ENCODE results near the gene GLS.
A peak's percentile ranks its signal among the peaks of the same experiment; 100 is the strongest.
"Not testable (repeated sequence)": the region's sequence is repeated elsewhere in the genome, so short reads cannot be mapped to it uniquely, and the experiment has no call there.

The GLS gene

DNA sequence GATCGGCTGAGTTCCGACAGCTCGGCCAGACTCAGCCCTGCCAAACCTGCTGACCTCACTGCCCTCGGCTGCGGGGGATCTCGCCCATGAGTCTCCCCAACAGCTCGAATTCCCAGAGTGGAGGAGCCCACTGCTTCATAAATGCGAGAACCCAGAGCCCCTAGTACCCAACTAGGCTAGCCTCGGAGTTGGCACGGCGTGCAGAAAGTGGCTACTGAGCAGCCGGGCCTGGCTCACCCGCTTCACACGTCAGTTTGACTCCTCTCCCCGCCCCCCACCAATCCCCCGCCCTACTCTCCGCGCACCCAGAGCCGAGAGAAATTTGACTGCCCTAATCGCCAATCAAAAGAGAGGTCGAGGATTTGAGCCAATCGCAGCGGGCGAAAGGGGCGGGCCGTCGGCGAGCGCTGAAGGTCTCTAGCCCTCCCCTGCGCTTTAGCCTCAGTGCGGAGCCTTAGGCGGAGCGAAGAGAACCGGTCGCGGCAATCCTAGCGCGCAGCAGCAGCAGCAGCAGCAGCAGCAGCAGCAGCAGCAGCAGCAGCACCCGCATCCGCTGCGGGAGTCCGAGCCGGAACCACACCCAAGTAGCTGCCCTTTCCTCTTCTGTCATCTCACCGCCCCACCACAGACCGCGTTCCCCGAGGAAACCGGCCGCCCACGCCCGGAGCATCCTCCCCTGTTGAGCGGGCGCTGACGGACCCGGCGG is at the start of gene GLS:
TSS of gene GLS (plus strand) at position 444 of the 706 bp plus-strand sequence. CDS start 264 bp downstream, outside the sequence.
- DNase-seq (ENCODE audit: low read depth, low spot score), result peak; percentile 90

DNA sequence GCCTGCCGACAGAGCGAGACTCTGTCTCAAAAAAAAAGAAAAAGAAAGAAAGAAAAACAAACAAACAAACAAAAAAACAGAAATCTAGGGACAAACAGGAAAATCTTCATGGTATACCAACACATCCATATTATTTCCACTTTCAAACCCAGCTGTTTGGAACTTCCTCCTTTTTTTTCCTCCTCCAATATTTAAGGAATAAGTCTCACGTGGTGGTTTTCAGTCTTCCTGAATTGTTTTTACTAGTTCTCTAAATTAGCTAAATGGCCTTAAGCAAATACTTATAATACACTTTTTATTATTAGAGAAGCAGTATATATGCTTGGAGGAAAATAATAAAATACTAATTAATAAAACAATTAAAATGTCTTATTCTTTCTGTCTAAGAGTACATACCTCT is 48.7 kb upstream of the GLS start:
- no peak for DNase-seq (ENCODE audit: low read depth, low spot score)

DNA sequence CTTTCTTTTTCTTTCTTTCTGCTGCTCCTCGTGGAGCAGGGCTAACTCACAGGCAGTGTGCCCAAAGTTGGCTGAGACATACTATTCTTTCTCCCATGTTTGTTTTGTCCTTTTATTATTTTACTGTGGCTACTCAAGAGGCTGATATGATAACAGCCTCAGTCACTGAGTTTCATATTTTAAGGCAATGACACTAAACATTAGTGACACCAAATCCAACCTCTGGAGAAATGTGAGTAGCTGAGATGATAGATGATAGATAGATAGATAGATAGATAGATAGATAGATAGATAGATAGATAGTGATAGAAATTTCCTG is 45.8 kb upstream of the GLS start:
- no peak for DNase-seq (ENCODE audit: low read depth, low spot score)

- peak; percentile 42 for DNase-seq (ENCODE audit: low read depth, low spot score)
Observed at GRCh38 chr2:190835303-190835930, 45.2 kb upstream of the GLS start.

GRCh38 chr2:190836767-190837166 is 43.9 kb upstream of the GLS start:
- DNase-seq (ENCODE audit: low read depth, low spot score), result no peak

GRCh38 chr2:190837420-190837819 is 43.2 kb upstream of the GLS start:
- DNase-seq (ENCODE audit: low read depth, low spot score), result no peak

GRCh38 chr2:190837952-190838361 is 42.7 kb upstream of the GLS start:
- DNase-seq (ENCODE audit: low read depth, low spot score), result no peak

DNA sequence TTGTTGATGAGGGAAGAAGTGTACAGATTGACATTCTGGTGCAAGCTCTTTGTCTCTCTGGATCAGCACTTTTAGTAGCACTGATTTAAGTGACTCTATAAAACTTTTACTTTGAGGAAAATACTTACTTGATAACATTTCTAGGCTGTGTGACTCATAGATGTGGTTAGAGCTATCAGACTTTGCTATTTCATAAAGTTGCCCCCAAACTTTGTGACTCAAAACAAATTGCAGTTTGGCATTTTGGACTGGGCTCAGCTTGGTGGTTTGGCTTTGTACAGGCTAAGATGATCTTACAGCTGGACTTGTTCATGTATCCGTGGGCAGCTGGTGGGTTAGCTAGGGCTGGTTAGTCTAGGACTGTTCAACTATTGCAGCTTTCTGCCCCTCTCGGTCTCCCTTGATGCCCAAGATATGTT is 42.1 kb upstream of the GLS start:
- no peak for DNase-seq (ENCODE audit: low read depth, low spot score)

- peak; percentile 13 for DNase-seq (ENCODE audit: low read depth, low spot score)
Observed at GRCh38 chr2:190840569-190841172, 40.0 kb upstream of the GLS start.

GRCh38 chr2:190841707-190842505 is 38.7 kb upstream of the GLS start:
- DNase-seq (ENCODE audit: low read depth, low spot score), result no peak

DNA sequence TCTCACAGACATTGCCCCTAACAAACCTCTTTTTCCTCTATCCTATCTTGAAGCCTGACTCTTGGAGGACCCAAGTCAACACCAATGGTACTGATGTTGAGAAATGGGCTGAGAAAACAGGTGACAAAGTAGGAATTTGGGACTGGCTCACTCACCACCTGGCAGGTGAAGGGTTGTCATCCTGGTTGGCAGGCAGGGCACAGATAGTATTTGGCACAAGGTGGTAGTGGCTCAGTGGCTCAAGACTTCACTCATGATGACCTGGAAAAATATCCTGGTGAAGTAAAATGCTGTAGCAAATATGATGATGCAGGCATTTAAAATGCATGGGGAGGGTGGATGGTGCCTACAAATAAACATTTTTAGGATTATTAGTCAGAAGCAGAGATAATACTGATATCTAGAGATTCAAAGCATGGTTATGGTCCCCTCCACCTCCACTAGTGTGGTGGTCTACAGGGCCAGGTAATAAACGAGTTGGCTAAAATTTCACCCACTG is 38.0 kb upstream of the GLS start:
- DNase-seq (ENCODE audit: low read depth, low spot score), result no peak

- DNase-seq (ENCODE audit: low read depth, low spot score), result no peak
Observed at GRCh38 chr2:190843890-190844699, 36.5 kb upstream of the GLS start.

GRCh38 chr2:190844700-190845401 is 35.8 kb upstream of the GLS start:
- DNase-seq (ENCODE audit: low read depth, low spot score), result no peak

GRCh38 chr2:190846746-190847145 is 33.9 kb upstream of the GLS start:
- no peak for DNase-seq (ENCODE audit: low read depth, low spot score)

DNA sequence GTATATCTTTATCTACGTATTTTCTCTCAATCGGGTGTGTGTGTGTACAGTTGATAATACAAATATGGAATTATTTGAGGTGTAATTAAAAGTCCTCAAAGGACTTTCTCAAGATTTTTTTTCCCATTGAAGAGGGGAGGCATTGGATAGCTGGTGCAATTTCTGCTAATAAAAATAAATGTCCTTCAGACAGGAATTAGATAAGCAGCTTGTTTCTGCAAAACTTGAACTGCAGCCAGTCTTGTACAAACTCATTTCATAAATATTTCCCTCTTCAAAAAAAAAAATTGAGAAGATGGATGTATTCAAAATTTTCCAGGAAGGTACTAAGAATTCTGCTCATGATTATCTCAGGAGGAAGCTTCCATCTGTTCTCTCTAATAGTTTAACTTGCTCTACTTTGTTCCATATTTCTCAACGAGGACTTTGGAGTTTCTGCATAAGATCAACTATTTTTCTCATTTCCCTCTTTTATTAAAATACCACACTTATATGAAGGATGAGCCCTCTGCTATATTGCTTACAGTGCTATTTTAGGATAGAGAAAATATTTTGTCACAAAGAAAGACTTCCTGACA is 33.0 kb upstream of the GLS start:
- no peak for DNase-seq (ENCODE audit: low read depth, low spot score)

GRCh38 chr2:190849774-190850173 is 30.8 kb upstream of the GLS start:
- DNase-seq (ENCODE audit: low read depth, low spot score), result no peak

DNA sequence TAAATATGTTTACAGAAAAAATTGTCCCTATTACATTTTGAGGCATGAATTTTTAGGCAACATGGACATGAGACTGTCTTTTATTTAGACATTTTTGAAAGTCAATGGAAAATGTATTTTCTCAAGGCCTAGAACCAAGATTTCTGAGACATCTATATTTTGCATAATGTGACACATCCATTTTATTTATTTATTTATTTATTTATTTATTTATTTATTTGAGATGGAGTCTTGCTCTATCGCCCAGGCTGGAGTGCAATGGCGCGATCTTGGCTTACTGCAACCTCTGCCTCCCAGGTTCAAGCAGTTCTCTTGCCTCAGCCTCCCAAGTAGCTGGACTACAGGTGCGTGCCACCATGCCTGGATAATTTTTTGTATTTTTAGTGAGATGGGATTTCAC is 27.6 kb upstream of the GLS start:
- not testable (repeated sequence) for DNase-seq (ENCODE audit: low read depth, low spot score)

DNA sequence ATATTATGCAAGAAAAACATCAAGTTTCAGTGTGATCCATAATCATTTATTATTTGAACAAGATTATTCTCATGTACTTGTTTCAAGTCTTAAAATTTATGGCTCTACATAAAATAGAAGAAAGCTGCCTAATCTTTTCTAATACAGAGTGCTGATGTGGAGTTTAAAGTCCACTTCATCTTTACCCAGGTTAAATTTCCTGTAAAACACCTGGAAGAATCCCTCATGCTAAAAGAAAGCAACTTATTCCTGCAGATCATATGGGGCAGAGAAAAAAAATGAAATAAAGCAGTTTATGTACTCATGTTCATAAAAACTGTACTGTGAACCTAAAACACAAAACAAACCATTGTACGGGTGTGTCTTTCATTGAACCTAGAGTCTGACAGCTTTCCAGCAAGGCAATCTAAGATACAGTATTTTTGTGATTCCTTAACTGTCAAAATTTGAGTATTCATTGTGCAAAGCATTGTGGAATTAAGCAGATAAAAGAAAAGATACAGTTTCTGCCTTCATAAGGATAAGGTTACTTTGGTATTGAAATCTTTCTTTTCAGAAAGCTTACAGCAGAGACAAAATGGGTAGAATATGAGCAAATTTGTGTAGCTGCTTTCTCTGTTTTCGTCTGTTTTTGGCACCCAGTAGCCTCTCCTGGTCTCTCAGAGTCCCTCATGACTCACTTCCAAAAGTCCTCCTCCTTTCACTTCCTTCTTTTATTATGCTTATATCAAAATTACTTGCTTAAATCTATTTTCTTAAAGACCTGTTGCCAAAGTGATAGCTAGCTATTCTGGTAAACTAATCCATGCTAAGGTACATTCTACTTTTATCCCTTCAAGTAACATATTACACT is 26.9 kb upstream of the GLS start:
- DNase-seq (ENCODE audit: low read depth, low spot score), result no peak

DNA sequence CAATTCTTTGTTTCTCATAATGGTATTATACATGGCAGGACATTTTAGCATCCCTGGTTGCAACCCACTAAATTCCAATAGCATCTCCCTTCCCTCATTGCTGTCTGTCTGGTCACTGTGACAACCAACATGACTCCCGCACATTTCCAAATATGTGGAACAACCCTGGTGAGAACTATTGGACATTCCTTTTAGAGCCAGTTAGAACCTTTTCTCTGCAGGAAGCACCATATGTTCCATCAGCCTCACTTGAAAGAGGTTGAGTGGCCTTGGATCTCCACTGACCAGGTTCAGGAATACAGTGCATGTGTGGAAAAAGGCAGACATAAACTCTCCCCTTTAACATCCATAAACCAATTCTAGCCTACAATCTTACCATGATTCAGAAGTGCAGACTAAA is 25.9 kb upstream of the GLS start:
- DNase-seq (ENCODE audit: low read depth, low spot score), result no peak

Measured in brain pericyte (primary cell).